HCT116 (cell line): Measurements from ENCODE around the gene ANKS1A. TPM values are rescaled to one million over a fixed set of nuclear protein-coding genes. Genes with fewer than 3 reads are reported as not detected.

ENCODE experiments used
- ATAC-seq: fragments of 200-7000 bp; cut with Tn5 transposase; 2 replicates; pipeline ENCODE4 v1.9.1; 2020; ENCODE audit warnings: mild to moderate bottlenecking, moderate library complexity
- BruUV-seq: library from RNA; stranded (reverse); fragments of 400-500 nt; replicated peaks from 2 replicates; lab custom pipeline; 2021; lab: Mats Ljungman, UMichigan
- CTCF ChIA-PET: fragments of 300-600 bp; sonication (Branson Sonifier 250); formaldehyde crosslinking; loops from one replicate; lab custom pipeline; 2021; ENCODE audit warnings: antibody characterized with exemption; lab: Charles Lee
- POLR2A ChIA-PET: fragments of 300-600, 350-600 bp; sonication (Branson Sonifier 250); formaldehyde crosslinking; loops from one replicate; lab custom pipeline; 2021; ENCODE audit warnings: antibody characterized with exemption; lab: Charles Lee
- RAD21 ChIA-PET, 2 experiments: fragments of 300-600 bp; sonication (Branson Sonifier 250); formaldehyde crosslinking; loops; one replicate each; lab custom pipeline; 2023; ENCODE audit warnings: low total read pairs in 2 of 2; ENCODE audit not compliant: uncharacterized antibody in 2 of 2, unreplicated experiment in 2 of 2, low non-redundant PET in 1 of 2; lab: Charles Lee
- DNase-seq: peaks from one replicate; pipeline ENCODE4 v3.0.0-alpha.2; 2010; ENCODE audit warnings: low read depth, low spot score
- H2AFZ ChIP-seq: fragments of 200-600 bp; shearing (Covaris generic), sonication (generic); 2 replicates; pipeline ENCODE4 v1.6.1; 2017; ENCODE audit warnings: low read depth, mixed run types, mixed read lengths, antibody characterized with exemption, low read length; ENCODE audit not compliant: poor library complexity, severe bottlenecking
- H3K27ac ChIP-seq: 2 replicates; pipeline ENCODE4 v1.5.1; 2012; ENCODE audit warnings: low read depth, low read length
- H3K27me3 ChIP-seq: fragments of 200-600 bp; sonication (generic); 2 replicates; pipeline ENCODE4 v1.6.1; 2016; ENCODE audit warnings: mixed run types, low read length, mixed read lengths; ENCODE audit not compliant: insufficient read depth
- H3K36me3 ChIP-seq, 2 experiments: fragments of 200-500 bp in 1 of 2; fragments of 200-600 bp in 1 of 2; sonication (Bioruptor generic) in 1 of 2; sonication (generic) in 1 of 2; 2 replicates each; pipeline versions ENCODE4 v1.5.1 to v1.6.1; 2014 to 2016; ENCODE audit warnings: low read length in 2 of 2, inconsistent platforms in 1 of 2, mixed read lengths in 1 of 2, mixed run types in 1 of 2; ENCODE audit not compliant: insufficient read depth in 2 of 2, control insufficient read depth in 1 of 2
- H3K4me1 ChIP-seq, 2 experiments: fragments of 200-600 bp in 1 of 2; sonication (generic) in 1 of 2; 2 replicates each; pipeline versions ENCODE4 v1.5.1 to v1.6.1; 2012 to 2017; ENCODE audit warnings: low read length in 2 of 2, inconsistent platforms in 1 of 2, mild to moderate bottlenecking in 1 of 2, mixed read lengths in 1 of 2, mixed run types in 1 of 2, moderate library complexity in 1 of 2; ENCODE audit not compliant: insufficient read depth in 2 of 2, control insufficient read depth in 1 of 2
- H3K4me2 ChIP-seq: fragments of 200-600 bp; sonication (generic); 2 replicates; pipeline ENCODE4 v1.6.1; 2017; ENCODE audit warnings: mixed run types, low read length, mixed read lengths
- H3K4me3 ChIP-seq, 2 experiments: fragments of 200-600 bp in 1 of 2; sonication (generic) in 1 of 2; replicated peaks in 1 of 2; 2 replicates each; pipeline ENCODE4 v1.5.1; 2011 to 2016; ENCODE audit warnings: low read length in 2 of 2, control low read depth in 1 of 2, low read depth in 1 of 2, mild to moderate bottlenecking in 1 of 2, mixed read lengths in 1 of 2, mixed run types in 1 of 2
- H3K79me2 ChIP-seq: fragments of 200-600 bp; sonication (generic); 2 replicates; pipeline ENCODE4 v1.6.1; 2017; ENCODE audit warnings: mild to moderate bottlenecking, mixed run types, low read length, moderate library complexity, mixed read lengths; ENCODE audit not compliant: insufficient read depth
- H3K9ac ChIP-seq: fragments of 200-600 bp; sonication (generic); 2 replicates; pipeline ENCODE4 v1.6.1; 2016; ENCODE audit warnings: low read length, mixed read lengths
- H3K9me2 ChIP-seq: fragments of 200-600 bp; sonication (generic), shearing (Covaris generic); 2 replicates; pipeline ENCODE4 v1.6.1; 2017; ENCODE audit warnings: mixed run types, mild to moderate bottlenecking, moderate library complexity; ENCODE audit not compliant: insufficient read depth
- H3K9me3 ChIP-seq, 2 experiments: fragments of 200-500 bp in 1 of 2; fragments of 200-600 bp in 1 of 2; sonication (Bioruptor generic) in 1 of 2; sonication (generic) in 1 of 2; 2 replicates each; pipeline ENCODE4 v1.6.1; 2014 to 2017; ENCODE audit warnings: low read length in 2 of 2, mixed read lengths in 2 of 2, inconsistent platforms in 1 of 2, low read depth in 1 of 2, mild to moderate bottlenecking in 1 of 2, mixed run types in 1 of 2, moderate library complexity in 1 of 2; ENCODE audit not compliant: control insufficient read depth in 1 of 2, insufficient read depth in 1 of 2
- H4K20me1 ChIP-seq: fragments of 200-600 bp; sonication (generic), shearing (Covaris generic); 2 replicates; pipeline ENCODE4 v1.6.1; 2017; ENCODE audit warnings: mixed run types, mild to moderate bottlenecking, moderate library complexity; ENCODE audit not compliant: insufficient read depth
- CBX3 ChIP-seq: IDR thresholded peaks from 2 replicates; pipeline ENCODE4 v1.6.1; 2012; ENCODE audit warnings: low read depth
- CEBPB ChIP-seq: IDR thresholded peaks from 2 replicates; pipeline ENCODE4 v1.6.1; 2012; ENCODE audit warnings: low read depth
- CTCF ChIP-seq, 3 experiments: fragments of 200-600 bp in 1 of 3; sonication (generic) in 1 of 3; IDR thresholded peaks in 2 of 3; conservative IDR thresholded peaks in 1 of 3; 2 replicates each; pipeline ENCODE4 v1.5.1; 2012 to 2017; ENCODE audit warnings: low read depth in 2 of 3, low read length in 2 of 3, antibody characterized with exemption in 1 of 3, borderline replicate concordance in 1 of 3, control low read depth in 1 of 3, mild to moderate bottlenecking in 1 of 3, mixed read lengths in 1 of 3, mixed run types in 1 of 3, moderate library complexity in 1 of 3; ENCODE audit not compliant: insufficient read depth in 1 of 3
- EGR1 ChIP-seq: IDR thresholded peaks from 2 replicates; pipeline ENCODE4 v1.6.1; 2012; ENCODE audit warnings: low read depth
- EZH2 ChIP-seq: fragments of 200-600 bp; sonication (generic); IDR thresholded peaks from 2 replicates; pipeline ENCODE4 v1.6.1; 2017; ENCODE audit warnings: antibody characterized with exemption, mixed run types
- FOSL1 ChIP-seq: IDR thresholded peaks from 2 replicates; pipeline ENCODE4 v1.6.1; 2012; ENCODE audit warnings: low read depth
- JUND ChIP-seq: IDR thresholded peaks from 2 replicates; pipeline ENCODE4 v1.6.1; 2012
- POLR2A ChIP-seq: IDR thresholded peaks from 2 replicates; pipeline ENCODE4 v1.7.0; 2011; ENCODE audit warnings: borderline replicate concordance; ENCODE audit not compliant: insufficient read depth, insufficient read length; ENCODE audit errors: extremely low read depth
- POLR2AphosphoS5 ChIP-seq: IDR thresholded peaks from 2 replicates; pipeline ENCODE4 v1.6.1; 2011; ENCODE audit warnings: mild to moderate bottlenecking, low read depth, low read length, moderate library complexity
- RAD21 ChIP-seq: IDR thresholded peaks from 2 replicates; pipeline ENCODE4 v1.6.1; 2012; ENCODE audit warnings: low read depth, mild to moderate bottlenecking
- REST ChIP-seq: IDR thresholded peaks from 2 replicates; pipeline ENCODE4 v1.6.1; 2012; ENCODE audit warnings: low read depth
- SIN3A ChIP-seq: IDR thresholded peaks from 2 replicates; pipeline ENCODE4 v1.6.1; 2012; ENCODE audit warnings: low read depth
- SP1 ChIP-seq: IDR thresholded peaks from 2 replicates; pipeline ENCODE4 v1.6.1; 2012; ENCODE audit warnings: low read depth
- SRF ChIP-seq: IDR thresholded peaks from 2 replicates; pipeline ENCODE4 v1.6.1; 2012; ENCODE audit warnings: low read depth
- TCF7L2 ChIP-seq: IDR thresholded peaks from 2 replicates; pipeline ENCODE4 v1.7.0; 2011; ENCODE audit warnings: borderline replicate concordance, inconsistent platforms; ENCODE audit not compliant: insufficient read depth, insufficient read length; ENCODE audit errors: extremely low read depth
- YY1 ChIP-seq: IDR thresholded peaks from 2 replicates; pipeline ENCODE4 v1.6.1; 2011; ENCODE audit warnings: low read length, low read depth, moderate library complexity, mild to moderate bottlenecking; ENCODE audit not compliant: insufficient replicate concordance; ENCODE audit errors: extremely low read depth
- ZFX ChIP-seq: fragments of 450-650 bp; IDR thresholded peaks from 2 replicates; pipeline ENCODE4 v1.6.1; 2017
- ZNF274 ChIP-seq: fragments of 200-500 bp; sonication (Bioruptor generic); IDR thresholded peaks from 2 replicates; pipeline ENCODE4 v1.6.1; 2014; ENCODE audit warnings: mild to moderate bottlenecking, low read depth, low read length, inconsistent platforms
- intact Hi-C: fragments of 100-400 bp; cut with micrococcal nuclease; formaldehyde crosslinking; loops from 2 replicates; pipeline ENCODE4 v1.10.0; 2022
- total RNA-seq: library from RNA; stranded (reverse); gene quantifications from one replicate; pipeline ENCODE4 v1.2.1, GENCODE V29; 2021; ENCODE audit not compliant: unreplicated experiment
- TF ChIP-seq, protein P1 (sequence below): IDR thresholded peaks from 2 replicates; pipeline ENCODE4 v1.6.1; 2011; ENCODE audit warnings: mild to moderate bottlenecking, low read length, moderate library complexity; ENCODE audit not compliant: insufficient replicate concordance; ENCODE audit errors: extremely low read depth

ANKS1A gene
- total RNA-seq, 1 experiment from 2014 or later: 20.6 TPM

GRCh38 chr6:35035481-35036030, 146.5 kb downstream of the ANKS1A start:
- no peak for DNase-seq
- Histone ChIP-seq H4K20me1 (no peaks in the 10 kb centered on the region), H3K36me3 (no peaks in the 10 kb centered on the region), H3K9me2 (no peaks in the 10 kb centered on the region), H3K9ac (no peak overlapping the region), H3K4me3 (no peak overlapping the region), H2AFZ (no peak overlapping the region), H3K4me2 (no peak overlapping the region), H3K4me1 (no peaks in the 10 kb centered on the region), H3K27ac (no peak overlapping the region), H3K27me3 (no peaks in the 10 kb centered on the region), H3K9me3 (no peaks in the 10 kb centered on the region), H3K79me2 (no peaks in the 10 kb centered on the region)
- RAD21 ChIA-PET: no interaction called here
- BruUV-seq: no TSS peak
- TF ChIP-seq FOSL1: no peak
- TF ChIP-seq SRF: no peak
- TF ChIP-seq TCF7L2: no peak
- no peak for TF ChIP-seq CEBPB
- no peak for TF ChIP-seq ZFX
- TF ChIP-seq SP1: no peak
- no peak for TF ChIP-seq POLR2AphosphoS5
- no peak for TF ChIP-seq EGR1
- no peak for TF ChIP-seq REST
- no peak for TF ChIP-seq ZNF274
- TF ChIP-seq, protein P1, sequence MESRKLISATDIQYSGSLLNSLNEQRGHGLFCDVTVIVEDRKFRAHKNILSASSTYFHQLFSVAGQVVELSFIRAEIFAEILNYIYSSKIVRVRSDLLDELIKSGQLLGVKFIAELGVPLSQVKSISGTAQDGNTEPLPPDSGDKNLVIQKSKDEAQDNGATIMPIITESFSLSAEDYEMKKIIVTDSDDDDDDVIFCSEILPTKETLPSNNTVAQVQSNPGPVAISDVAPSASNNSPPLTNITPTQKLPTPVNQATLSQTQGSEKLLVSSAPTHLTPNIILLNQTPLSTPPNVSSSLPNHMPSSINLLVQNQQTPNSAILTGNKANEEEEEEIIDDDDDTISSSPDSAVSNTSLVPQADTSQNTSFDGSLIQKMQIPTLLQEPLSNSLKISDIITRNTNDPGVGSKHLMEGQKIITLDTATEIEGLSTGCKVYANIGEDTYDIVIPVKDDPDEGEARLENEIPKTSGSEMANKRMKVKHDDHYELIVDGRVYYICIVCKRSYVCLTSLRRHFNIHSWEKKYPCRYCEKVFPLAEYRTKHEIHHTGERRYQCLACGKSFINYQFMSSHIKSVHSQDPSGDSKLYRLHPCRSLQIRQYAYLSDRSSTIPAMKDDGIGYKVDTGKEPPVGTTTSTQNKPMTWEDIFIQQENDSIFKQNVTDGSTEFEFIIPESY: no peak
- TF ChIP-seq POLR2A: no peak
- TF ChIP-seq RAD21: no peak
- no peak for TF ChIP-seq YY1
- TF ChIP-seq CBX3: no peak
- no peak for TF ChIP-seq SIN3A
- no peak for TF ChIP-seq CTCF (IDR thresholded peaks at IDR 0.05 in 2 of 3, conservative IDR thresholded peaks at IDR 0.05 in 1 of 3; ENCODE audit: borderline replicate concordance in 1 of 3, insufficient read depth in 1 of 3, low read depth in 2 of 3, low read length in 2 of 3)
- TF ChIP-seq JUND: no peak
- no peak for TF ChIP-seq EZH2
- POLR2A ChIA-PET: no interaction called here
- intact Hi-C loops: no loop called here
- CTCF ChIA-PET: no interaction called here
- no peak for ATAC-seq
